Dedifferentiated amniotic fluid mesenchymal stem cell (primary cell): ENCODE results near the gene F11R.
"Not testable (repeated sequence)": the region's sequence is repeated elsewhere in the genome, so short reads cannot be mapped to it uniquely, and the experiment has no call there.

Experiments used
- DNase-seq: peaks from one replicate; pipeline ENCODE4 v3.0.0-alpha.2; 2016; ENCODE audit errors: extremely low spot score

Gene F11R

DNA sequence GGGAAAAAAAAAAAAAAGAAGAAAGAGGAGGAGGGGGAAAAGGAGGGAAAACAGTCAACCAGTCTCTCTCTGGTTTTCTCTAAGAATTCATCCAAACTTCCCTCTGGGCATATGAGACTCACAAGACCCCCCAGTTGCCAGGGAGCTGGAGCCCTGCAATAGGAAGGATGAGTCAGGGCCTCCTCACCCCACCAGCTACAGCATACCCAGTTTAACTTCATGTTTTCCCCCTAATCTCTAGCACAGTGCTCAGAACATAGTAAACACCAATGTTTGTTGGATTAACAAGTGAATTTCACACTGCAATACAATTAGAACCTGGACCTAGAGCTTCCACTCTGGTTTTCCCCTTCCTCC, 7.8 kb downstream of the F11R start:
- DNase-seq: no peak

- no peak for DNase-seq
Observed at GRCh38 chr1:161012420-161012819, 8.5 kb downstream of the F11R start.

- no peak for DNase-seq
Observed at GRCh38 chr1:161009602-161010211, 11.2 kb downstream of the F11R start.

DNA sequence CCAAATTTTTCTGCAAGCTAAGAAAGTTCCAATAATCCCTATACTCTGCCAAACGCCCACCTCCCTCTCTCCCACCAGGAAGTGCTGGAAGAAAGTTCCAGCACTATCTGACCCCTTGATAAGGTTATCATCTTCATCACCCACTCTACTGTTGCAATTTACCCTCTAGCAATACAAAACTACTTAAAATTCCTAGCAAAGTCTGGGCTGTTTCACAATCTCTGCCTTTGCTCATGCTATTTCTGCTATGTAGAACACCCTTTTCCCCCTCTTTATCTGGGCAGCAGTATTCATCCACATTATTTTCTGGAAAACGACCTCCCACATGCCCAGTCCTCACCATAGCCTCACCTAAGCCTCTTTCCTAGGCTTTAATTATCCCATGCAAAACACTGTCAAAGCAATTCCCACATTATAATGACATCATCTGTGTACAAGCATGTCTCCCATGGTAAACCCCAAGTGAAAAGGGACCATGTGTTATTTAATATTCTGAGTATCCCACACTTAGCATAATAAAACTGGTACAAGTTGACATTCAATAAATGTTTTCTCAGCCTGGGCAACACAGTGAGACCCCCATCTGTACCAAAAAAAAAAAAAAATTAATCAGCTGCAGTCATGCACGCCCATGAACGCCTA, 12.0 kb downstream of the F11R start:
- peak; percentile 43 for DNase-seq

GRCh38 chr1:161007369-161007768, 13.6 kb downstream of the F11R start:
- DNase-seq: no peak

GRCh38 chr1:161006563-161006962, 14.4 kb downstream of the F11R start:
- no peak for DNase-seq

- DNase-seq: peak; percentile 34
Observed at GRCh38 chr1:161001525-161001924, 19.4 kb downstream of the F11R start.

DNA sequence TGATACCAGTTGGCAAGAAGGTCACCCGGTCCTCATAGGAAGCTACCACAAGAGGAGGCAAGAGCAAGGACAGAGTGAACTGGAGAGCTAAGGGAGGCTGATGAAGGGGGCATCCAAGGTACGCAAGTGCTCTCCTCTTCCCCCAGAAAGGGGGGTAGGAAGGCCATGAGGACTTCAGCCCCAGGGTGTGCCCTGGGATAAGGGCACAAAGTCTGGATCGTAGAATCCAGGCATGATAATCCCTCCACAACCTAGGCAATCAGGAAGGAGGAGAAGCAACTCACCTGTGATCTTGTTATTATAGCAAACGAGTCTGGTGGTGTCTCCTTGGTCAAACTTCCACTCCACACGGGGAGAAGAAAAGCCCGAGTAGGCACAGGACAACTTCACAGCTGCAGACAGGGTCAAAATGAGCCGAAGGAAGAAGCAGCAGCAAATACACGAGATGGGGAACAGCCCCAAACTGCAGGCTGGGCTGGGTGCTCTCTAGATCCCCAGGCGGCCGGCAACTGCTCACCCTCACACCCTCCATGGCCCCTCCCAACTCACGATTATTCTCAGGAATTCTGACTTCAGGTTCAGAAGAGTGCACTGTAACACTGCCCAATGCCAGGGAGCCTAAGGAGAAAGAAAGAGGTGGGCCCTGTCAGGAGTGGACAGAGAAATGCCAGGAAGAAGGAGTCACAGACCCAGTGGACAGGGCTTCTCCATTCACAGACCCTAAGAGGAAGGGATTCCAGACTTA, 20.0 kb downstream of the F11R start:
- DNase-seq: no peak

- no peak for DNase-seq
Observed at GRCh38 chr1:160999376-160999775, 21.6 kb downstream of the F11R start.

GRCh38 chr1:160997323-160998038, 23.5 kb downstream of the F11R start:
- peak; percentile 69 for DNase-seq

- DNase-seq: no peak
Observed at GRCh38 chr1:160996178-160996577, 24.8 kb downstream of the F11R start.

GRCh38 chr1:160993544-160994193, 27.3 kb downstream of the F11R start:
- DNase-seq: peak; percentile 86

- DNase-seq: not testable (repeated sequence)
Observed at GRCh38 chr1:160992036-160992435, 28.9 kb downstream of the F11R start.

- DNase-seq: no peak
Observed at GRCh38 chr1:160987359-160988050, 33.4 kb downstream of the F11R start.

- DNase-seq: no peak
Observed at GRCh38 chr1:160985723-160986122, 35.2 kb downstream of the F11R start.

GRCh38 chr1:160981584-160982411, 39.2 kb downstream of the F11R start:
- no peak for DNase-seq

DNA sequence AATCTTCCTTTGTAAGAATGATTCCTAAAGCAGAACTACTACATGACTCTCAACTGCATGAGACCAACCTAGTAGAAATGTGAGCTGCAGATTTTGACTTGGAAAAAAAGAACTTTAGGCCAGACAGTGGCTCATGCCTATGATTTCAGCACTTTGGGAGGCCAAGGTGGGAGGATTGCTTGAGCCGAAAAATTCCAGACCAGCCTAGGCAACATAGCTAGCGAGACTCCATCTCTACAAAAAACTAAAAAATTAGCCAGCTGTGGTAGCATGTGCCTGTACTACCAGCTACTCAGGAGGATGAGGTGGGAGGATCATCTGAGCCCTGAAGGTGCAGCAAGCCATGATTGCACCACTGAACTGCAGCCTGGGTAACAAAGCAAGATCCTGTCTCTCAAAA, 41.7 kb downstream of the F11R start:
- DNase-seq: no peak

- DNase-seq: no peak
Observed at GRCh38 chr1:160978510-160978927, 42.4 kb downstream of the F11R start.

- DNase-seq: no peak
Observed at GRCh38 chr1:160975026-160975425, 45.9 kb downstream of the F11R start.

DNA sequence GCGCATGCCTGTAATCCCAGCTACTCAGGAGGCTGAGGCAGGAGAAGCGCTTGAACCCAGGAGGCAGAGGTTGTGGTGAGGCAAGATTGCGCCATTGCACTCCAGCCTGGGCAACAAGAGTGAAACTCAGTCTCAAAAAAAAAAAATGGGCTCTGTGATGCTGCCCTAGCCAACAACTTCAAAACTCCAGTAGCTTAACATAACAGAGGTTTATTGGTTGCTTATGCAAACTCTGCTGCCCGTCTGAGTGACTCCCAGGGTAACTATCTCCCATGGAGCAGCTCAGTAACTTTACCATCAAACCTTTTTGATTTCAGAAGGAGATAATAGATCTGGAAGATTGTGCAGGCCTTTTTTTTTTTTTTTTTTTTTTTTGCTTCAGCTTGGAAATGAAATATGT, 47.5 kb downstream of the F11R start:
- no peak for DNase-seq
